UCSD-AML1 (cell line): ENCODE results near the gene KCNJ8.

Experiments
- DNase-seq: peaks from one replicate; lab custom pipeline; 2025; ENCODE audit not compliant: unreplicated experiment; lab: John Stamatoyannopoulos, UW

The KCNJ8 gene

GRCh38 chr12:21718403-21718802, 56.1 kb downstream of the KCNJ8 start:
- DNase-seq = no peak

DNA sequence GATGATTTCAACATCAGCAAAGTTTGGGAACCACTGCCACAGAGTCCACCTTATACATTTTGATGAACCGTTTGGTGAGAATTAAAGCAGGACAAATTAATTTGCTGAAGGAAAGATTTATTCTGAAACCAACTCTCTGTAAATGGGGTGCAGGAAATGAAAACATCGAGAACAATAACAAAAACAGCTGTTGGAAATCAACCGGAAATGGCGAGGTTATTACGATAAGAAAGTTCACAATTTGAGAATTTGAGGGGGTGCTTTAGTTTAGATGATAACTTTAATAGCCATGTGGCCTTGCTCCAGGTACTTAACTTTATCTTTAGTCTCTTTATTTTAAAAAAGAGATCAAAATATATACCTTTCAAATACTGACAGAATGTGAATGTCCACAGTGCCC, 56.7 kb downstream of the KCNJ8 start:
- no peak for DNase-seq

DNA sequence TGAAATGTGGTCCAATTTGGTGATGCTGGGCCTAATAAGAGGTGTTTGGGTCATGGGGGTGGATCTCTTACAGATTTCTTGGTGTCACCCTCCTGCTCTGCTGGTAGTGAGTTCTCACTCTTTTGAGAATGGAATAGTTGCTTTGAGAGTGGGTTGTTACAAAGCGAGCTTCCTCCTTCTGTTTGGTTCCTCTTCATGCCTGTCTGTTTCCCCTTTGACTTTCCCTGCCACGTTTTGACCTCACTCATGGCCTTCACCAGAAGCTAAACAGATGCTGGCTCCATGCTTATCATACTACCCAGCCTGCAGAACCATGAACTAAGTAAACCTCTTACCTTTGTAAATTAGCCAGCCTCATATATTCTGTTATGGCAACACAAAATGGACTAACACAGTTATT, 59.1 kb downstream of the KCNJ8 start:
- no peak for DNase-seq
